GM12875 (cell line): ENCODE measurements around the gene SCNM1.
"Not testable (repeated sequence)": the region's sequence is repeated elsewhere in the genome, so short reads cannot be mapped to it uniquely, and the experiment has no call there.

Experiments used
- H3K4me3 ChIP-seq: one replicate; pipeline ENCODE4 v1.5.1; 2011; ENCODE audit warnings: low read depth, low read length, control low read depth
- CTCF ChIP-seq: IDR thresholded peaks from 2 replicates; pipeline ENCODE4 v1.5.1; 2011; ENCODE audit warnings: low read depth, mild to moderate bottlenecking, control low read depth, inconsistent platforms, low read length, moderate library complexity, borderline replicate concordance; ENCODE audit not compliant: insufficient read depth

SCNM1 gene

GRCh38 chr1:151184211-151184610 is 18.3 kb downstream of the SCNM1 start:
- H3K4me3 ChIP-seq, result no peak overlapping the region
- no peak for TF ChIP-seq CTCF

GRCh38 chr1:151187205-151187604 is 21.3 kb downstream of the SCNM1 start:
- no peak for TF ChIP-seq CTCF
- H3K4me3 ChIP-seq, result no peak overlapping the region

GRCh38 chr1:151188667-151189066 is 22.7 kb downstream of the SCNM1 start:
- peak overlapping the region; percentile 74 for H3K4me3 ChIP-seq

GRCh38 chr1:151189637-151190445 is 23.9 kb downstream of the SCNM1 start, which contains the start of gene VPS72:
TSS of gene VPS72 (minus strand) at chr1:151190197. CDS start at chr1:151190121, 76 bp downstream.
- TF ChIP-seq CTCF, result no peak
- H3K4me3 ChIP-seq, result peak within 1 kb of the TSS; percentile 74

GRCh38 chr1:151192047-151192446 is 26.1 kb downstream of the SCNM1 start:
- no peak overlapping the region for H3K4me3 ChIP-seq
- TF ChIP-seq CTCF, result no peak

- no peak for TF ChIP-seq CTCF
- H3K4me3 ChIP-seq, result no peak overlapping the region
Observed at GRCh38 chr1:151193304-151193703, 27.4 kb downstream of the SCNM1 start.

GRCh38 chr1:151193856-151194255 is 27.9 kb downstream of the SCNM1 start:
- H3K4me3 ChIP-seq, result no peak overlapping the region
- no peak for TF ChIP-seq CTCF

GRCh38 chr1:151194894-151195594 is 29.1 kb downstream of the SCNM1 start:
- not testable (repeated sequence) for H3K4me3 ChIP-seq
